Brain microvascular endothelial cell (primary cell): ENCODE data around the gene PIP4K2A.

Source experiments
- DNase-seq: peaks from one replicate; pipeline ENCODE4 v3.0.0-alpha.2; 2020
- H3K27ac ChIP-seq: fragments of 250-450 bp; sonication (Bioruptor Pico); 2 replicates; pipeline ENCODE4 v1.5.1; 2020; ENCODE audit warnings: mild to moderate bottlenecking, moderate library complexity
- H3K27me3 ChIP-seq: fragments of 250-450 bp; sonication (Bioruptor Pico); replicated peaks from 2 replicates; pipeline ENCODE4 v1.5.1; 2020; ENCODE audit warnings: mild to moderate bottlenecking
- H3K36me3 ChIP-seq: fragments of 250-450 bp; sonication (Bioruptor Pico); replicated peaks from 2 replicates; pipeline ENCODE4 v1.5.1; 2020; ENCODE audit warnings: mild to moderate bottlenecking
- H3K4me3 ChIP-seq: 2 replicates; pipeline ENCODE4 v1.5.1; 2011; ENCODE audit warnings: low read depth, mild to moderate bottlenecking, control low read depth, low read length, moderate library complexity
- CTCF ChIP-seq: IDR thresholded peaks from 2 replicates; pipeline ENCODE4 v1.5.1; 2011; ENCODE audit warnings: low read depth, mild to moderate bottlenecking, moderate library complexity, low read length, control low read depth, inconsistent platforms; ENCODE audit errors: missing control alignments
- in situ Hi-C: cut with HindIII; loops from 2 replicates; pipeline ENCODE4 v1.10.0; 2017; ENCODE audit warnings: low sequenced_read_pairs, low pct_ligation_motif_present

The PIP4K2A gene

GRCh38 chr10:22599636-22600228 lies 114.6 kb downstream of the PIP4K2A start:
- DNase-seq: no peak
- no peaks in the 10 kb centered on the region for H3K36me3 ChIP-seq
- no peak for TF ChIP-seq CTCF
- in situ Hi-C loops: no loop called here
- no peaks in the 10 kb centered on the region for H3K27me3 ChIP-seq
- H3K27ac ChIP-seq: peak overlapping the region; percentile 10
- H3K4me3 ChIP-seq: no peak overlapping the region

- no peak for TF ChIP-seq CTCF
- H3K27me3 ChIP-seq: no peaks in the 10 kb centered on the region
- no peak overlapping the region for H3K4me3 ChIP-seq
- peak overlapping the region; percentile 10 for H3K27ac ChIP-seq
- peak; percentile 34 for DNase-seq
- in situ Hi-C loops: no loop called here
- no peaks in the 10 kb centered on the region for H3K36me3 ChIP-seq
Measured at GRCh38 chr10:22599048-22599561, 115.3 kb downstream of the PIP4K2A start.

- TF ChIP-seq CTCF: no peak
- peak; percentile 24 for DNase-seq
- in situ Hi-C loops: no loop called here
- Histone ChIP-seq H3K4me3 (no peak overlapping the region), H3K36me3 (no peaks in the 10 kb centered on the region), H3K27me3 (no peaks in the 10 kb centered on the region), H3K27ac (peak overlapping the region; percentile 8)
Measured at GRCh38 chr10:22598478-22598877, 115.9 kb downstream of the PIP4K2A start.

GRCh38 chr10:22597138-22597537 lies 117.2 kb downstream of the PIP4K2A start:
- in situ Hi-C loops: no loop called here
- Histone ChIP-seq H3K36me3 (no peaks in the 10 kb centered on the region), H3K4me3 (no peak overlapping the region), H3K27ac (peak overlapping the region; percentile 9), H3K27me3 (no peaks in the 10 kb centered on the region)
- peak; percentile 42 for DNase-seq
- no peak for TF ChIP-seq CTCF

- Histone ChIP-seq H3K4me3 (no peak overlapping the region), H3K27me3 (no peaks in the 10 kb centered on the region), H3K27ac (no peak overlapping the region), H3K36me3 (peaks cover 8% of the 10 kb centered on the region)
- no peak for DNase-seq
- in situ Hi-C loops: no loop called here
- no peak for TF ChIP-seq CTCF
Measured at GRCh38 chr10:22593636-22594198, 120.7 kb downstream of the PIP4K2A start.

GRCh38 chr10:22593026-22593425 lies 121.4 kb downstream of the PIP4K2A start:
- in situ Hi-C loops: no loop called here
- DNase-seq: no peak
- Histone ChIP-seq H3K4me3 (no peak overlapping the region), H3K36me3 (peaks cover 8% of the 10 kb centered on the region), H3K27ac (no peak overlapping the region), H3K27me3 (no peaks in the 10 kb centered on the region)
- no peak for TF ChIP-seq CTCF
